HepG2 (cell line): ENCODE data around the gene ATP13A4. TPM values are rescaled to one million over a fixed set of nuclear protein-coding genes. Genes with fewer than 3 reads are reported as not detected.

ENCODE experiments used
- CHD2 ChIP-seq: IDR thresholded peaks from 2 replicates; pipeline ENCODE4 v1.6.1; 2011; ENCODE audit warnings: low read depth, low read length, improper control_type of control experiment
- CTCF ChIP-seq: sonication (generic); formaldehyde crosslinking; IDR thresholded peaks from 2 replicates; pipeline ENCODE4 v1.5.0; 2020; ENCODE audit warnings: mild to moderate bottlenecking, missing genetic modification reagents, moderate library complexity
- GLMP ChIP-seq: sonication (generic); formaldehyde crosslinking; IDR thresholded peaks from 2 replicates; pipeline ENCODE4 v1.9.0; 2021; ENCODE audit warnings: missing genetic modification reagents, mild to moderate bottlenecking, borderline replicate concordance
- MAF1 ChIP-seq: sonication (generic); formaldehyde crosslinking; IDR thresholded peaks from 2 replicates; pipeline ENCODE4 v1.5.0; 2020; ENCODE audit warnings: missing genetic modification reagents, borderline replicate concordance
- NFKBIZ ChIP-seq: IDR thresholded peaks from 2 replicates; pipeline ENCODE4 v1.6.1; 2018; ENCODE audit warnings: missing genetic modification reagents, missing compliant biosample characterization
- NFRKB ChIP-seq: fragments of 450-650 bp; IDR thresholded peaks from 2 replicates; pipeline ENCODE4 v1.6.1; 2017
- PAF1 ChIP-seq: IDR thresholded peaks from 2 replicates; pipeline ENCODE4 v1.6.1; 2016; ENCODE audit warnings: missing genetic modification reagents, missing compliant biosample characterization
- TBP ChIP-seq: sonication (generic); formaldehyde crosslinking; IDR thresholded peaks from 2 replicates; pipeline ENCODE4 v1.5.0; 2020; ENCODE audit warnings: missing genetic modification reagents
- TRIM24 ChIP-seq: sonication (generic); formaldehyde crosslinking; IDR thresholded peaks from 2 replicates; pipeline ENCODE4 v1.8.0; 2022; ENCODE audit warnings: mild to moderate bottlenecking, missing genetic modification reagents
- U2AF2 ChIP-seq: fragments of 200-400 bp; formaldehyde crosslinking; IDR thresholded peaks from 2 replicates; pipeline ENCODE4 v1.6.1; 2017; ENCODE audit warnings: low read depth, mild to moderate bottlenecking, low read length
- YY1 ChIP-seq: IDR thresholded peaks from 2 replicates; pipeline ENCODE4 v1.6.1; 2011; ENCODE audit warnings: low read length, low read depth, moderate library complexity, mild to moderate bottlenecking; ENCODE audit not compliant: insufficient read depth, insufficient replicate concordance
- ZBTB34 ChIP-seq: sonication (generic); formaldehyde crosslinking; IDR thresholded peaks from 2 replicates; pipeline ENCODE4 v1.8.0; 2022; ENCODE audit warnings: mild to moderate bottlenecking, missing genetic modification reagents
- ZBTB38 ChIP-seq: sonication (generic); formaldehyde crosslinking; IDR thresholded peaks from 2 replicates; pipeline ENCODE4 v1.5.1; 2020; ENCODE audit warnings: mild to moderate bottlenecking, missing genetic modification reagents
- ZBTB7A ChIP-seq: sonication (generic); formaldehyde crosslinking; IDR thresholded peaks from 2 replicates; pipeline ENCODE4 v1.8.0; 2022; ENCODE audit warnings: mild to moderate bottlenecking, missing genetic modification reagents
- ZNF142 ChIP-seq: sonication (generic); formaldehyde crosslinking; IDR thresholded peaks from 2 replicates; pipeline ENCODE4 v1.4.0; 2020; ENCODE audit warnings: missing genetic modification reagents
- ZNF260 ChIP-seq: sonication (generic); formaldehyde crosslinking; IDR thresholded peaks from 2 replicates; pipeline ENCODE4 v1.4.0; 2020; ENCODE audit warnings: missing genetic modification reagents, low read depth, mild to moderate bottlenecking, borderline replicate concordance
- ZNF263 ChIP-seq: sonication (generic); formaldehyde crosslinking; IDR thresholded peaks from 2 replicates; pipeline ENCODE4 v1.4.0; 2020; ENCODE audit warnings: missing genetic modification reagents
- ZNF510 ChIP-seq: sonication (generic); formaldehyde crosslinking; IDR thresholded peaks from 2 replicates; pipeline ENCODE4 v1.4.0; 2020; ENCODE audit warnings: low read depth, mild to moderate bottlenecking, missing genetic modification reagents
- ZNF782 ChIP-seq: sonication (generic); formaldehyde crosslinking; IDR thresholded peaks from 2 replicates; pipeline ENCODE4 v1.4.0; 2020; ENCODE audit warnings: missing genetic modification reagents, mild to moderate bottlenecking, borderline replicate concordance
- ZNF790 ChIP-seq: sonication (generic); formaldehyde crosslinking; IDR thresholded peaks from 2 replicates; pipeline ENCODE4 v1.8.0; 2022; ENCODE audit warnings: missing genetic modification reagents, mild to moderate bottlenecking, borderline replicate concordance
- polyA plus RNA-seq, 8 experiments: library from polyadenylated mRNA; depleted of rRNA in 3 of 8; stranded (reverse) in 7 of 8; unstranded in 1 of 8; fragments of >200 nt; fragmentation: Illumina TruSeq in 4 of 8; extraction: Trizol in 4 of 8; gene quantifications; 2 replicates each; pipeline versions ENCODE4 v1.2.1 to v1.2.3, GENCODE V29; 2011 to 2016; ENCODE audit warnings: low read depth in 4 of 8, missing spikeins in 1 of 8, mixed read lengths in 1 of 8; ENCODE audit not compliant: insufficient read depth in 1 of 8
- total RNA-seq, 5 experiments: library from RNA; depleted of rRNA; stranded (reverse); fragments of >200 nt; fragmentation: Illumina TruSeq; extraction: Trizol; gene quantifications; 2 replicates each; pipeline ENCODE4 v1.2.3, GENCODE V29; 2016; ENCODE audit warnings: low read depth in 1 of 5

Gene ATP13A4
- total and polyA plus RNA-seq, 2 of the 13 experiments (the other 11 are each of a cell fraction or from before 2014, with no cell fraction given): 0.01 to 0.07 TPM

GRCh38 chr3:193592841-193593667 is 38.4 kb upstream of the ATP13A4 start, which contains the start of gene OPA1 (continued):
- TF ChIP-seq ZNF790 (CRISPR knock-in tag) (peak; percentile 58; the same call in 1 of the 2 replicates), TBP (0 out of 2 replicates have a peak, but pooled peaks have one; percentile 38), ZNF263 (peak; percentile 70; the same call in 1 of the 2 replicates), ZBTB38 (peak; percentile 95), ZNF142 (CRISPR knock-in tag) (peak; percentile 85), U2AF2 (no peak), ZBTB7A (CRISPR knock-in tag) (no peak), ZNF510 (CRISPR knock-in tag) (no peak), NFRKB (no peak), GLMP (CRISPR knock-in tag) (no peak), ZNF260 (CRISPR knock-in tag) (no peak), CHD2 (no peak), PAF1 (CRISPR knock-in tag) (no peak), NFKBIZ (peak; percentile 78), MAF1 (peak; percentile 78; the same call in 1 of the 2 replicates), TRIM24 (CRISPR knock-in tag) (no peak), ZBTB34 (CRISPR knock-in tag) (no peak), ZNF782 (CRISPR knock-in tag) (no peak; the same call in 1 of the 2 replicates), CTCF (CRISPR knock-in tag) (peak; percentile 56), YY1 (peak; percentile 91)
